ENCODE results near the gene VILL.

- no peak for TF ChIP-seq CTCF (IDR thresholded peaks at IDR 0.05; ENCODE audit: insufficient read depth, low read depth, low read length)
- TF ChIP-seq EZH2 (IDR thresholded peaks at IDR 0.05; ENCODE audit: insufficient read depth, low read length): no peak
Measured at GRCh38 chr3:37971467-37971866, 19.1 kb upstream of the VILL start.

Measured in astrocyte (in vitro differentiated cells and primary cell).